IMR-90 (cell line): Measurements from ENCODE around the gene AP3M1. TPM values are rescaled to one million over a fixed set of nuclear protein-coding genes. Genes with fewer than 3 reads are reported as not detected.

Experiments used
- ATAC-seq: fragments of 200-7000 bp; cut with Tn5 transposase; 2 replicates; pipeline ENCODE4 v1.9.1; 2020; ENCODE audit warnings: low read depth, mild to moderate bottlenecking, moderate library complexity
- BruUV-seq: library from RNA; stranded (reverse); fragments of 400-500 nt; replicated peaks from 2 replicates; lab custom pipeline; 2021; lab: Mats Ljungman, UMichigan
- CTCF ChIA-PET: fragments of 300-600 bp; formaldehyde crosslinking; extraction: SDS; loops from one replicate; lab custom pipeline; 2021; ENCODE audit warnings: antibody characterized with exemption; lab: Yijun Ruan, JAX
- POLR2A ChIA-PET: fragments of 300-600 bp; sonication (Branson Sonifier 250); formaldehyde crosslinking; loops from one replicate; lab custom pipeline; 2022; ENCODE audit warnings: antibody characterized with exemption; ENCODE audit not compliant: unreplicated experiment; lab: Charles Lee
- DNase-seq: peaks from one replicate; pipeline ENCODE4 v3.0.0; 2013
- H2AFZ ChIP-seq: replicated peaks from 2 replicates; pipeline ENCODE3; 2013; ENCODE audit warnings: low read length, mild to moderate bottlenecking; ENCODE audit not compliant: poor library complexity
- H2AK5ac ChIP-seq: 2 replicates; pipeline ENCODE4 v1.6.1; 2013; ENCODE audit warnings: low read depth, low read length, inconsistent platforms
- H2AK9ac ChIP-seq: replicated peaks from 2 replicates; pipeline ENCODE3; 2013; ENCODE audit warnings: mild to moderate bottlenecking, low read depth, low read length, moderate library complexity; ENCODE audit not compliant: poor library complexity
- H2BK120ac ChIP-seq: 2 replicates; pipeline ENCODE4 v1.6.1; 2013; ENCODE audit warnings: low read depth, low read length, inconsistent platforms
- H2BK15ac ChIP-seq: 3 replicates; pipeline ENCODE4 v1.6.1; 2013; ENCODE audit warnings: low read depth, low read length, inconsistent platforms
- H2BK20ac ChIP-seq: 2 replicates; pipeline ENCODE4 v1.6.1; 2013; ENCODE audit warnings: low read depth, mild to moderate bottlenecking, inconsistent platforms, low read length, moderate library complexity
- H2BK5ac ChIP-seq: 2 replicates; pipeline ENCODE4 v1.6.1; 2013; ENCODE audit warnings: mild to moderate bottlenecking, low read depth, low read length, inconsistent platforms; ENCODE audit not compliant: poor library complexity, severe bottlenecking
- H3K14ac ChIP-seq: replicated peaks from 2 replicates; pipeline ENCODE4 v1.6.1; 2013; ENCODE audit warnings: low read depth, low read length, inconsistent platforms
- H3K18ac ChIP-seq: 2 replicates; pipeline ENCODE4 v1.6.1; 2013; ENCODE audit warnings: low read depth, low read length, control low read depth
- H3K23ac ChIP-seq: 2 replicates; pipeline ENCODE4 v1.6.1; 2013; ENCODE audit warnings: low read depth, low read length, inconsistent platforms
- H3K27ac ChIP-seq: 2 replicates; pipeline ENCODE4 v1.5.1; 2013; ENCODE audit warnings: mild to moderate bottlenecking, control low read depth, low read length; ENCODE audit not compliant: insufficient read depth
- H3K27me3 ChIP-seq: 2 replicates; pipeline ENCODE4 v1.6.1; 2013; ENCODE audit warnings: low read length; ENCODE audit not compliant: control insufficient read depth, insufficient read depth
- H3K36me3 ChIP-seq: 2 replicates; pipeline ENCODE4 v1.6.1; 2013; ENCODE audit warnings: low read length, mixed read lengths; ENCODE audit not compliant: control insufficient read depth, insufficient read depth
- H3K4ac ChIP-seq: 2 replicates; pipeline ENCODE4 v1.6.1; 2013; ENCODE audit warnings: low read depth, low read length, inconsistent platforms
- H3K4me1 ChIP-seq: 2 replicates; pipeline ENCODE4 v1.6.1; 2013; ENCODE audit warnings: low read length, mixed read lengths; ENCODE audit not compliant: control insufficient read depth, insufficient read depth
- H3K4me2 ChIP-seq: 2 replicates; pipeline ENCODE4 v1.6.1; 2013; ENCODE audit warnings: low read depth, mild to moderate bottlenecking, control low read depth, low read length, moderate library complexity
- H3K4me3 ChIP-seq: 2 replicates; pipeline ENCODE4 v1.5.1; 2013; ENCODE audit warnings: low read depth, mild to moderate bottlenecking, control low read depth, low read length, moderate library complexity; ENCODE audit not compliant: insufficient read depth
- H3K56ac ChIP-seq: 2 replicates; pipeline ENCODE4 v1.6.1; 2013; ENCODE audit warnings: low read length, inconsistent platforms; ENCODE audit not compliant: insufficient read depth; ENCODE audit errors: extremely low read depth
- H3K79me1 ChIP-seq, 2 experiments: 2 replicates each; pipeline ENCODE4 v1.6.1; 2013; ENCODE audit warnings: low read length in 2 of 2, inconsistent platforms in 1 of 2, low read depth in 1 of 2
- H3K9ac ChIP-seq: 2 replicates; pipeline ENCODE4 v1.6.1; 2013; ENCODE audit warnings: low read depth, low read length, control low read depth
- H3K9me1 ChIP-seq: 2 replicates; pipeline ENCODE4 v1.6.1; 2013; ENCODE audit warnings: low read length, inconsistent platforms; ENCODE audit not compliant: insufficient read depth
- H3K9me3 ChIP-seq: 2 replicates; pipeline ENCODE4 v1.6.1; 2013; ENCODE audit warnings: low read length; ENCODE audit not compliant: control insufficient read depth, insufficient read depth
- H4K20me1 ChIP-seq: 2 replicates; pipeline ENCODE4 v1.6.1; 2013; ENCODE audit warnings: low read length, inconsistent platforms; ENCODE audit not compliant: insufficient read depth
- H4K5ac ChIP-seq: 2 replicates; pipeline ENCODE4 v1.6.1; 2013; ENCODE audit warnings: mild to moderate bottlenecking, low read depth, low read length, control low read depth
- H4K8ac ChIP-seq, 2 experiments: 2 replicates each; pipeline ENCODE4 v1.6.1; 2013; ENCODE audit warnings: low read depth in 2 of 2, low read length in 2 of 2, control low read depth in 1 of 2, inconsistent platforms in 1 of 2
- H4K91ac ChIP-seq: 2 replicates; pipeline ENCODE4 v1.6.1; 2013; ENCODE audit warnings: low read depth, low read length, inconsistent platforms; ENCODE audit not compliant: insufficient read depth
- BHLHE40 ChIP-seq: fragments of 150-350 bp; IDR thresholded peaks from 2 replicates; pipeline ENCODE4 v1.6.1; 2016; ENCODE audit warnings: mild to moderate bottlenecking, low read depth, low read length
- CEBPB ChIP-seq: IDR thresholded peaks from 2 replicates; pipeline ENCODE4 v1.6.1; 2012; ENCODE audit warnings: low read depth, low read length, improper control_type of control experiment
- CHD1 ChIP-seq: IDR thresholded peaks from 2 replicates; pipeline ENCODE4 v1.6.1; 2012; ENCODE audit warnings: low read depth, low read length, improper control_type of control experiment
- CTCF ChIP-seq: conservative IDR thresholded peaks from 2 replicates; pipeline ENCODE4 v1.5.1; 2012; ENCODE audit warnings: mild to moderate bottlenecking, low read depth, low read length, improper control_type of control experiment
- ELK1 ChIP-seq: fragments of 150-350 bp; IDR thresholded peaks from 2 replicates; pipeline ENCODE4 v1.6.1; 2016; ENCODE audit warnings: low read depth, mild to moderate bottlenecking, low read length, moderate library complexity, borderline replicate concordance
- FOS ChIP-seq: fragments of 150-350 bp; IDR thresholded peaks from 2 replicates; pipeline ENCODE4 v1.6.1; 2016; ENCODE audit warnings: low read depth, low read length
- MAFK ChIP-seq: IDR thresholded peaks from 2 replicates; pipeline ENCODE4 v1.6.1; 2012; ENCODE audit warnings: low read depth, low read length, improper control_type of control experiment
- POLR2A ChIP-seq: IDR thresholded peaks from 2 replicates; pipeline ENCODE4 v1.6.1; 2012; ENCODE audit warnings: mild to moderate bottlenecking, low read depth, low read length
- RAD21 ChIP-seq: IDR thresholded peaks from 2 replicates; pipeline ENCODE4 v1.6.1; 2012; ENCODE audit warnings: low read length, improper control_type of control experiment
- RFX5 ChIP-seq: IDR thresholded peaks from 2 replicates; pipeline ENCODE4 v1.8.0; 2012; ENCODE audit warnings: low read depth, mild to moderate bottlenecking, low read length, moderate library complexity
- SMC3 ChIP-seq: fragments of 150-350 bp; IDR thresholded peaks from 2 replicates; pipeline ENCODE4 v1.6.1; 2016; ENCODE audit warnings: low read depth, mild to moderate bottlenecking, antibody characterized with exemption, low read length, moderate library complexity
- USF2 ChIP-seq: fragments of 150-350 bp; IDR thresholded peaks from 2 replicates; pipeline ENCODE4 v1.6.1; 2017; ENCODE audit warnings: mild to moderate bottlenecking, antibody characterized with exemption, low read length, low read depth
- WGBS, 2 experiments: methylation state at CpG; one replicate each; pipeline versions ENCODE4 v1.1.5 to v1.1.7; 2013; ENCODE audit warnings: missing lambda C conversion rate in 2 of 2; ENCODE audit not compliant: insufficient read length in 1 of 2; ENCODE audit errors: extremely low coverage in 2 of 2; 5-methylcytosine and 5-hydroxymethylcytosine counted together
- dilution Hi-C: fragments of 300-500 bp; cut with HindIII; formaldehyde crosslinking; loops from one replicate; pipeline ENCODE4 v1.14.3; 2018; ENCODE audit warnings: low sequenced_read_pairs; ENCODE audit not compliant: unreplicated experiment
- in situ Hi-C: fragments of 300-500 bp; cut with MboI; formaldehyde crosslinking; loops from 3 replicates; pipeline ENCODE4 v1.14.3; 2019; ENCODE audit warnings: low sequenced_read_pairs, inconsistent platforms, mixed read lengths
- intact Hi-C: fragments of 100-400 bp; cut with micrococcal nuclease; formaldehyde crosslinking; loops from 2 replicates; pipeline ENCODE4 v1.10.0; 2022
- polyA plus RNA-seq, 3 experiments: library from polyadenylated mRNA; depleted of rRNA; stranded (reverse); fragments of >200 nt; gene quantifications; 2 replicates each; pipeline ENCODE4 v1.2.3, GENCODE V29; 2012; ENCODE audit warnings: low replicate concordance in 1 of 3
- total RNA-seq: library from RNA; depleted of rRNA; stranded (reverse); fragments of >200 nt; gene quantifications from 2 replicates; pipeline ENCODE4 v1.2.3, GENCODE V29; 2012

Gene AP3M1
- total and polyA plus RNA-seq, 2 of the 4 experiments (the other 2 are of a cell fraction): 26.6 to 46.4 TPM

GRCh38 chr10:74133923-74134820 is 16.5 kb downstream of the AP3M1 start (continued):
- TF ChIP-seq FOS (no peak), POLR2A (no peak)

GRCh38 chr10:74123081-74123480 is 27.5 kb downstream of the AP3M1 start:
- Histone ChIP-seq H4K8ac (peak overlapping the region in 1 of 2 experiments; percentile 4; a peak in 1 of 4 replicates), H3K14ac (no peak overlapping the region), H3K9me1 (no peaks in the 10 kb centered on the region), H3K4me2 (no peak overlapping the region), H3K4ac (no peak overlapping the region), H2AK5ac (no peak overlapping the region), H3K4me1 (peaks cover 8% of the 10 kb centered on the region), H3K9me3 (no peaks in the 10 kb centered on the region), H2BK15ac (no peak overlapping the region), H4K5ac (no peak overlapping the region), H2BK120ac (no peak overlapping the region), H3K23ac (no peak overlapping the region), H4K91ac (no peak overlapping the region), H2AK9ac (no peak overlapping the region), H3K79me1 (peaks cover 5 to 29% of the 10 kb centered on the region in 2 experiments; a peak in 3 of 4 replicates), H3K56ac (no peak overlapping the region), H4K20me1 (peaks cover 16% of the 10 kb centered on the region), H3K36me3 (peaks cover 51% of the 10 kb centered on the region), H3K27ac (no peak overlapping the region), H2BK5ac (no peak overlapping the region), H2AFZ (no peak overlapping the region), H3K18ac (no peak overlapping the region), H3K9ac (no peak overlapping the region), H2BK20ac (no peak overlapping the region), H3K27me3 (no peaks in the 10 kb centered on the region), H3K4me3 (no peak overlapping the region)
- ChIA-PET CTCF (interaction anchor here (0.5 to 1.9 kb wide), 6 partner anchors 14 to 237 kb away, joined by 3 to 4 read pairs (median 4); no protein-coding TSS in a partner anchor), POLR2A (interaction anchor here (0.7 kb wide), 1 partner anchor 44 kb away, joined by 3 read pairs; no protein-coding TSS in a partner anchor)
- in situ Hi-C loops (no loop called here), dilution Hi-C loops (no loop called here), intact Hi-C loops (loop anchor here (10.0 kb wide), 1 partner anchor 982 kb away; a partner anchor contains a TSS)
- 20% methylated on average over 1 of the region's 1 CpG; no CpG with 5 or more reads in 1 of the 2 experiments for WGBS, 2 experiments
- no peak for ATAC-seq
- TSS peak; percentile 74 for BruUV-seq
- no peak for DNase-seq
- TF ChIP-seq CHD1: no peak
- no peak for TF ChIP-seq RAD21
- no peak for TF ChIP-seq POLR2A
- TF ChIP-seq CTCF: no peak
- TF ChIP-seq CEBPB: no peak
- TF ChIP-seq USF2: no peak
- TF ChIP-seq MAFK: no peak
- no peak for TF ChIP-seq SMC3
- no peak for TF ChIP-seq ELK1
- TF ChIP-seq BHLHE40: no peak
- TF ChIP-seq RFX5: no peak
